ENCODE data around the gene ELAVL2.

GRCh38 chr9:23702311-23702922 lies 123.6 kb downstream of the ELAVL2 start:
- no peak for TF ChIP-seq CTCF (conservative IDR thresholded peaks at IDR 0.05; ENCODE audit: low read depth, low read length)
- TF ChIP-seq EZH2 (IDR thresholded peaks at IDR 0.05; ENCODE audit: borderline replicate concordance, low read depth, low read length, poor library complexity, severe bottlenecking): no peak
